ENCODE results near the gene ERG28. TPM values are rescaled to one million over a fixed set of nuclear protein-coding genes. Genes with fewer than 3 reads are reported as not detected.

The ERG28 gene
- total and polyA plus RNA-seq, 2 donors (not counting 3 experiments of a cell fraction or from before 2014, with no cell fraction given) = 31.9 to 46.0 TPM

DNA sequence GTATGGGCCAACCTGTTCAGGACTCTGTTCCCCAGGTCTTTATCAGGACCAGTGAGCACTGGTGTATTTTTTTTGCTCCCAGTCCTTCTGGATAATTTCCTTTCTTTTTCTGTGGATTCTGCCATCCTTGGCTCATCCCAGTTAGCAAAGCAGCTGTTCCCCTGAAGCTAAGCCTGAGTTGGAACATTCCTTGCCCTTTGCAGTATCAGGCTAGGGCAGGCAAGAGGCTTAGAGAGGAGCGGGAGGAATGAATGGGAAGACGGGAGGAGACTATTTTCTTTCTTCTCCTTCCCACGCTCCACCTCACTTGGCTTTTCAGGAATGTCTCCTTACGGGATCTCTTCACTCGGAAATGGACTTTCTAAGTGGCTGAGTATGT is 29.2 kb downstream of the ERG28 start:
- intact Hi-C loops (cut with micrococcal nuclease) = no loop called here
- no peaks in the 10 kb centered on the region for H4K20me1 ChIP-seq (replicated peaks; ENCODE audit: control insufficient read depth, extremely low read depth, insufficient read depth, low read length)
- POLR2A ChIA-PET = no interaction called here
- CTCF ChIA-PET = interaction anchor here (0.6 kb wide), 1 partner anchor 14 kb away, joined by 3 read pairs; no protein-coding TSS in a partner anchor
- no peaks in the 10 kb centered on the region for H3K9me1 ChIP-seq (replicated peaks; ENCODE audit: control insufficient read depth, extremely low read depth, insufficient read depth, low read length)
- no TSS peak for BruUV-seq (replicated peaks)
- H3K9me3 ChIP-seq (replicated peaks; ENCODE audit: control insufficient read depth, insufficient read depth, low read length) = no peaks in the 10 kb centered on the region
- H3K27ac ChIP-seq (ENCODE audit: insufficient read depth, low read depth, low read length) = no peak overlapping the region
- no peaks in the 10 kb centered on the region for H3K36me3 ChIP-seq (ENCODE audit: control insufficient read depth in 2 of 2, extremely low read depth in 1 of 2, insufficient read depth in 2 of 2, low read length in 2 of 2)
- no peak overlapping the region for H3K4me2 ChIP-seq (ENCODE audit: insufficient read depth, low read length)
- H3K4me3 ChIP-seq (replicated peaks in 1 of 3; ENCODE audit: insufficient read depth in 1 of 3, low read depth in 1 of 3, low read length in 3 of 3) = no peak overlapping the region
- no peak overlapping the region for H3K9ac ChIP-seq (replicated peaks; ENCODE audit: extremely low read depth, insufficient read depth, low read length)
- FAIRE-seq (no peak), DNase-seq (ENCODE audit: low read depth, low spot score) (no peak)
- H2AFZ ChIP-seq (ENCODE audit: low read depth, low read length) = no peak overlapping the region
- TF ChIP-seq, protein P1, sequence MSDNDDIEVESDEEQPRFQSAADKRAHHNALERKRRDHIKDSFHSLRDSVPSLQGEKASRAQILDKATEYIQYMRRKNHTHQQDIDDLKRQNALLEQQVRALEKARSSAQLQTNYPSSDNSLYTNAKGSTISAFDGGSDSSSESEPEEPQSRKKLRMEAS (IDR thresholded peaks at IDR 0.05; ENCODE audit: insufficient read depth, insufficient read length) = no peak
- TF ChIP-seq FOS (IDR thresholded peaks at IDR 0.05; ENCODE audit: borderline replicate concordance, insufficient read depth, low read length) (no peak), MYC (IDR thresholded peaks at IDR 0.05; ENCODE audit: low read depth, low read length) (no peak), EZH2 (IDR thresholded peaks at IDR 0.05; ENCODE audit: borderline replicate concordance, low read depth, low read length, severe bottlenecking) (no peak), JUN (IDR thresholded peaks at IDR 0.05; ENCODE audit: borderline replicate concordance, insufficient read depth, insufficient read length, low read depth) (no peak), GATA2 (IDR thresholded peaks at IDR 0.05; ENCODE audit: insufficient read depth, insufficient read length, low read depth, low read length) (no peak), POLR2AphosphoS5 (IDR thresholded peaks at IDR 0.05; ENCODE audit: insufficient read depth, low read depth, low read length) (no peak), POLR2A (IDR thresholded peaks at IDR 0.05; ENCODE audit: low read depth, low read length) (no peak)
- TF ChIP-seq, protein P2, sequence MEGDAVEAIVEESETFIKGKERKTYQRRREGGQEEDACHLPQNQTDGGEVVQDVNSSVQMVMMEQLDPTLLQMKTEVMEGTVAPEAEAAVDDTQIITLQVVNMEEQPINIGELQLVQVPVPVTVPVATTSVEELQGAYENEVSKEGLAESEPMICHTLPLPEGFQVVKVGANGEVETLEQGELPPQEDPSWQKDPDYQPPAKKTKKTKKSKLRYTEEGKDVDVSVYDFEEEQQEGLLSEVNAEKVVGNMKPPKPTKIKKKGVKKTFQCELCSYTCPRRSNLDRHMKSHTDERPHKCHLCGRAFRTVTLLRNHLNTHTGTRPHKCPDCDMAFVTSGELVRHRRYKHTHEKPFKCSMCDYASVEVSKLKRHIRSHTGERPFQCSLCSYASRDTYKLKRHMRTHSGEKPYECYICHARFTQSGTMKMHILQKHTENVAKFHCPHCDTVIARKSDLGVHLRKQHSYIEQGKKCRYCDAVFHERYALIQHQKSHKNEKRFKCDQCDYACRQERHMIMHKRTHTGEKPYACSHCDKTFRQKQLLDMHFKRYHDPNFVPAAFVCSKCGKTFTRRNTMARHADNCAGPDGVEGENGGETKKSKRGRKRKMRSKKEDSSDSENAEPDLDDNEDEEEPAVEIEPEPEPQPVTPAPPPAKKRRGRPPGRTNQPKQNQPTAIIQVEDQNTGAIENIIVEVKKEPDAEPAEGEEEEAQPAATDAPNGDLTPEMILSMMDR (IDR thresholded peaks at IDR 0.05; ENCODE audit: extremely low read depth in 1 of 2, insufficient read depth in 1 of 2, low read depth in 1 of 2, low read length in 2 of 2) = no peak
- dilution Hi-C loops (cut with MboI; ENCODE audit: extremely low pct_ligation_motif_present, low sequenced_read_pairs) = no loop called here
- H3K27me3 ChIP-seq (ENCODE audit: control insufficient read depth in 2 of 2, insufficient read depth in 2 of 2, low read length in 2 of 2) = peaks cover 0 to 7% of the 10 kb centered on the region in 2 experiments
- no peaks in the 10 kb centered on the region for H3K4me1 ChIP-seq (ENCODE audit: control insufficient read depth, extremely low read depth, insufficient read depth, low read length)
- H3K79me2 ChIP-seq (ENCODE audit: control insufficient read depth, insufficient read depth, low read length) = no peaks in the 10 kb centered on the region
